K562 (cell line): ENCODE results near the gene SRGN. TPM values are rescaled to one million over a fixed set of nuclear protein-coding genes. Genes with fewer than 3 reads are reported as not detected.
A peak's percentile ranks its signal among the peaks of the same experiment; 100 is the strongest.

Source experiments
- BRCA1 ChIP-seq, 2 experiments: fragments of 450-650 bp in 1 of 2; sonication (generic) in 1 of 2; formaldehyde crosslinking in 1 of 2; IDR thresholded peaks; 2 replicates each; pipeline versions ENCODE4 v1.5.0 to v1.6.1; 2017 to 2020; ENCODE audit warnings: mild to moderate bottlenecking in 1 of 2, missing genetic modification reagents in 1 of 2
- BRF2 ChIP-seq: IDR thresholded peaks from 3 replicates; pipeline ENCODE4 v1.6.1; 2011; ENCODE audit warnings: borderline replicate concordance, mild to moderate bottlenecking; ENCODE audit not compliant: insufficient read length, insufficient read depth
- DEAF1 ChIP-seq: fragments of 450-650 bp; formaldehyde crosslinking; IDR thresholded peaks from 2 replicates; pipeline ENCODE4 v1.4.0; 2020; ENCODE audit warnings: mild to moderate bottlenecking, moderate library complexity
- E2F4 ChIP-seq: sonication (generic); formaldehyde crosslinking; IDR thresholded peaks from 2 replicates; pipeline ENCODE4 v1.8.0; 2022; ENCODE audit warnings: mild to moderate bottlenecking, low read depth, missing genetic modification reagents
- ESRRA ChIP-seq: fragments of 450-650 bp; IDR thresholded peaks from 2 replicates; pipeline ENCODE4 v1.6.1; 2014; ENCODE audit warnings: low read depth, mild to moderate bottlenecking, moderate library complexity, borderline replicate concordance
- HNRNPLL ChIP-seq: fragments of 200-400 bp; formaldehyde crosslinking; IDR thresholded peaks from 2 replicates; pipeline ENCODE4 v1.6.1; 2017; ENCODE audit warnings: low read length, low read depth, mild to moderate bottlenecking; ENCODE audit not compliant: poor library complexity, severe bottlenecking
- LEF1 ChIP-seq: fragments of 450-650 bp; IDR thresholded peaks from 2 replicates; pipeline ENCODE4 v1.6.1; 2016; ENCODE audit warnings: mild to moderate bottlenecking
- MTA3 ChIP-seq: fragments of 450-650 bp; formaldehyde crosslinking; IDR thresholded peaks from 2 replicates; pipeline ENCODE4 v1.6.1; 2017; ENCODE audit warnings: mild to moderate bottlenecking, borderline replicate concordance
- POU5F1 ChIP-seq: fragments of 150-350 bp; IDR thresholded peaks from 2 replicates; pipeline ENCODE4 v1.6.1; 2014; ENCODE audit warnings: borderline replicate concordance, low read length, low read depth, mild to moderate bottlenecking; ENCODE audit not compliant: partially characterized antibody
- RBM34 ChIP-seq: fragments of 200-400 bp; formaldehyde crosslinking; IDR thresholded peaks from 2 replicates; pipeline ENCODE4 v1.6.1; 2018; ENCODE audit warnings: low read length, borderline replicate concordance; ENCODE audit not compliant: insufficient read depth
- SRSF9 ChIP-seq: fragments of 200-400 bp; formaldehyde crosslinking; IDR thresholded peaks from 2 replicates; pipeline ENCODE4 v1.6.1; 2017; ENCODE audit warnings: low read depth, low read length, borderline replicate concordance
- TRIM24 ChIP-seq, 2 experiments: fragments of 450-650 bp; IDR thresholded peaks; 2 replicates each; pipeline ENCODE4 v1.6.1; 2016
- XRCC5 ChIP-seq: fragments of 200-400 bp; formaldehyde crosslinking; IDR thresholded peaks from 2 replicates; pipeline ENCODE4 v1.6.1; 2017; ENCODE audit warnings: low read depth, mild to moderate bottlenecking, low read length
- ZBTB17 ChIP-seq: fragments of 450-650 bp; formaldehyde crosslinking; IDR thresholded peaks from 2 replicates; pipeline ENCODE4 v1.4.0; 2020; ENCODE audit warnings: mild to moderate bottlenecking
- ZEB2 ChIP-seq: fragments of 450-650 bp; IDR thresholded peaks from 2 replicates; pipeline ENCODE4 v1.6.1; 2016
- ZFPM2 ChIP-seq: fragments of 250-450 bp; sonication (Bioruptor Pico); IDR thresholded peaks from 2 replicates; pipeline ENCODE4 v1.5.1; 2022; ENCODE audit warnings: mild to moderate bottlenecking
- ZNF592 ChIP-seq: fragments of 450-650 bp; IDR thresholded peaks from 2 replicates; pipeline ENCODE4 v1.6.1; 2017; ENCODE audit warnings: antibody characterized with exemption, mild to moderate bottlenecking
- ZNF778 ChIP-seq: fragments of 450-650 bp; formaldehyde crosslinking; IDR thresholded peaks from 2 replicates; pipeline ENCODE4 v1.4.0; 2020; ENCODE audit warnings: mild to moderate bottlenecking, moderate library complexity
- ZSCAN32 ChIP-seq: fragments of 450-650 bp; formaldehyde crosslinking; IDR thresholded peaks from 2 replicates; pipeline ENCODE4 v1.4.0; 2020; ENCODE audit warnings: mild to moderate bottlenecking, moderate library complexity
- ZZZ3 ChIP-seq: fragments of 450-650 bp; IDR thresholded peaks from 2 replicates; pipeline ENCODE4 v1.6.1; 2016; ENCODE audit warnings: antibody characterized with exemption, mild to moderate bottlenecking, moderate library complexity
- polyA plus RNA-seq, 8 experiments: library from polyadenylated mRNA; depleted of rRNA in 4 of 8; stranded (reverse) in 5 of 8; unstranded in 3 of 8; fragments of >200 nt; fragmentation: Nextera tagmentation in 2 of 8; fragmentation: Illumina TruSeq in 1 of 8; extraction: Ambion mirVana in 2 of 8; extraction: Trizol in 1 of 8; gene quantifications; 2 replicates each; pipeline versions ENCODE4 v1.2.1 to v1.2.3, GENCODE V29; 2011 to 2014; ENCODE audit warnings: inconsistent platforms in 1 of 8, missing spikeins in 1 of 8
- total RNA-seq, 7 experiments: library from RNA; depleted of rRNA in 6 of 7; stranded (reverse); fragments of >200 nt in 6 of 7; fragmentation: Illumina TruSeq in 2 of 7; extraction: Trizol in 2 of 7; gene quantifications; 2 replicates each; pipeline versions ENCODE4 v1.2.1 to v1.2.3, GENCODE V29; 2011 to 2021; ENCODE audit warnings: low replicate concordance in 1 of 7

The SRGN gene
- total and polyA plus RNA-seq, 9 of the 15 experiments (the other 6 are each of a cell fraction or from before 2014, with no cell fraction given): 136 to 304 (median 180) TPM

- TF ChIP-seq E2F4 (CRISPR knock-in tag): no peak
- 0 out of 2 replicates have a peak, but pooled peaks have one; percentile 6 for TF ChIP-seq ZNF592
- TF ChIP-seq ZNF778 (CRISPR knock-in tag): no peak
- TF ChIP-seq POU5F1: no peak
- peak; percentile 76 for TF ChIP-seq ZBTB17
- TF ChIP-seq MTA3: peak; percentile 83; the same call in 1 of the 2 replicates
- TF ChIP-seq ZSCAN32 (CRISPR knock-in tag): peak; percentile 70; the same call in 1 of the 2 replicates
- no peak for TF ChIP-seq ZZZ3
- no peak for TF ChIP-seq SRSF9
- TF ChIP-seq RBM34: no peak
- TF ChIP-seq DEAF1 (CRISPR knock-in tag): peak; percentile 76
- TF ChIP-seq HNRNPLL: peak; percentile 40
- TF ChIP-seq ZFPM2 (CRISPR knock-in tag): no peak
- TF ChIP-seq LEF1: peak; percentile 78; the same call in 1 of the 2 replicates
- TF ChIP-seq ESRRA: peak; percentile 22
- no peak for TF ChIP-seq BRF2
- no peak for TF ChIP-seq TRIM24 (IDR thresholded peaks at IDR 0.05)
- TF ChIP-seq ZEB2: no peak
- no peak for TF ChIP-seq XRCC5
- no peak for TF ChIP-seq BRCA1 (IDR thresholded peaks at IDR 0.05)
- no peak for TF ChIP-seq BRCA1 (CRISPR knock-in tag; IDR thresholded peaks at IDR 0.05)
Observed at GRCh38 chr10:69123747-69124562, 36.1 kb downstream of the SRGN start, which contains the start of gene VPS26A (continued).
